Pancreas (tissue), 8 donors: ENCODE data around the gene FGF9. TPM values are rescaled to one million over a fixed set of nuclear protein-coding genes. Genes with fewer than 3 reads are reported as not detected.

Experiments used
- polyA plus RNA-seq, 2 donors: library from polyadenylated mRNA; stranded (reverse); fragments of 200-250 nt; gene quantifications; one replicate each; pipeline ENCODE4 v1.2.3, GENCODE V29; 2013
- total RNA-seq, 6 donors: library from RNA; stranded (reverse); fragmentation: NEBNext Ultra II Directional in 4 of 6; extraction: Animal tissue kit (Norgen Biotek cat#: 25700) in 4 of 6; gene quantifications; one replicate each; pipeline versions ENCODE4 v1.2.1 to v1.2.4, GENCODE V29; 2021 to 2023
- donor health status: healthy with polysubstance abuse.
- donor health status: DM: no; HTN: no; CAD: no; lungs with moderate emphysema.
- donor health status: DM: no; HTN: no; CAD: no.
- donor health status: Bipolar disorder and iron deficiency.
- donor health status: DM: yes; HTN: yes; CAD: no.
- donor health status: DM: no; HTN: no; CAD: no.
- donor health status: DM: no; HTN: no; CAD: no.
- donor health status: DM: yes; HTN: yes; CAD: no.

FGF9 gene
- total and polyA plus RNA-seq, 8 donors = 0.16 to 0.92 (median 0.39) TPM

Other genes starting within 250 kb of the FGF9 start
- gene ZDHHC20, start 211.8 kb upstream of the FGF9 start, total RNA-seq = 10 to 100 TPM; 11.0 to 30.1 (median 16.8) TPM
- 1 to 10 TPM; 4.6 to 9.4 TPM for gene ZDHHC20, start 211.8 kb upstream of the FGF9 start, polyA plus RNA-seq
- 10 to 100 TPM in 5 of 6 donors, 1 to 10 TPM in 1; 9.3 to 17.4 (median 13.4) TPM for gene MICU2, start 66.9 kb upstream of the FGF9 start, total RNA-seq
- gene MICU2, start 66.9 kb upstream of the FGF9 start, polyA plus RNA-seq = 10 to 100 TPM; 21.3 to 36.6 TPM